Activated T-cell treated with anti-CD3 and anti-CD28 coated beads for 48 hours (primary cell): ENCODE measurements around the gene OCA2.
"Not testable (repeated sequence)": the region's sequence is repeated elsewhere in the genome, so short reads cannot be mapped to it uniquely, and the experiment has no call there.

ENCODE experiments used
- DNase-seq: peaks from one replicate; pipeline ENCODE4 v3.0.0-alpha.2; 2020; ENCODE audit warnings: low read depth

The OCA2 gene

GRCh38 chr15:28098766-28099554 is at the start of gene OCA2:
OCA2 (minus strand) TSS chr15:28099315; CDS start chr15:28081874, 17,441 bp downstream.
- DNase-seq: peak; percentile 47

DNA sequence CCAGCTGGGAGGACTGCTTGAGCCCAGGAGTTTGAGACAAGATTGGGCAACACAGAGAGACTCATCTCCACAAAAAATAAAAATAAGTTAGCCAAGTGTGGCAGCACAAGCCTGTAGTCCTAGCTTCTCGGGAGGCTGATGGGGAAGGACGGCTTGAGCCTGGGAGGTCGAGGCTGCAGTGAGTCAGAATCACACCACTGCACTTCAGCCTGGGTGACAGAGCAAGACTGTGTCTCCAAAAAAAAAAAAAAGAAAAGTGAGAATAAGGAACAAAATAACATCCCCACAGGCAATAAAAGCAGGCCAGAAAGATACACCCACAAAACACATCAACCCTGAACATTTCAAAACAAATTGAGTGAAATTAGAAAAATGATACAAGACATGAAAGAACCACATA is 48.7 kb upstream of the OCA2 start:
- no peak for DNase-seq

GRCh38 chr15:28145419-28145818 is 46.3 kb upstream of the OCA2 start:
- DNase-seq: not testable (repeated sequence)

GRCh38 chr15:28140062-28140461 is 40.9 kb upstream of the OCA2 start:
- no peak for DNase-seq

GRCh38 chr15:28137408-28138039 is 38.4 kb upstream of the OCA2 start:
- DNase-seq: not testable (repeated sequence)

- not testable (repeated sequence) for DNase-seq
Observed at GRCh38 chr15:28136236-28136904, 37.3 kb upstream of the OCA2 start.

- no peak for DNase-seq
Observed at GRCh38 chr15:28133281-28133680, 34.2 kb upstream of the OCA2 start.

DNA sequence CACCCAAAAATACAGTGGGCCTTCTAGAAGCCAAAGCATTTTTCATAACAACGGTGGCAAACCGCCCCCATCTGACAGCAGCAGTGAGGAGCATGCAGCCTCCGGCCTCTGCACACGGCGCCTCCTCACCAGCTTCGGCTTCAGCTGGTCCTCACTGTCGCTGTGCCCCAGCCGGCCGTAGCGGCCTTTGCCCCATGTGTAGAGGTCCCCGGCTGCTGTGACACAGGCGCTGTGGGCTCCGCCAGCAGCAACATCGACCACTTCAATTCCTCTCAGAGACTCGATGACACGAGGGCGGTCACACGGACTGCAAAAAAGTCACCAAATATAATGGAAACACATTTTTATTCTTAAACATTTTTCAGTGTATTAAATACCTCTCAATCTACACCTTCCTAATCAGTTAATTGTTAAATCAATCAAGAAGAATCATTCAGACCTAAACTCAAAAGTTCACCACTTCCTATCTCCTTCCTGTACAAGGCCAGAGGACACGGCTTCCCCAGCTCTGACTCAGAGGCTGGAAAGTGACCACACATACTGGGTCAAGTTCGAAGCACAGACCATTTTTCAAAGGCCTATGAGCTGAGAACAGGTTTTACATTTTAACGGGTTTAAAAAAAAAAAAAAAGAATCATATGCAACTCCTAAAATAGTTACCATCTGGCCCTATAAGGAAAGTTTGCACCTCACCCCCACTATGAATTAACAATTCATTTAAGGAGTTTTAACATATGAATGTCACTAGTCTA is 33.6 kb upstream of the OCA2 start:
- no peak for DNase-seq

DNA sequence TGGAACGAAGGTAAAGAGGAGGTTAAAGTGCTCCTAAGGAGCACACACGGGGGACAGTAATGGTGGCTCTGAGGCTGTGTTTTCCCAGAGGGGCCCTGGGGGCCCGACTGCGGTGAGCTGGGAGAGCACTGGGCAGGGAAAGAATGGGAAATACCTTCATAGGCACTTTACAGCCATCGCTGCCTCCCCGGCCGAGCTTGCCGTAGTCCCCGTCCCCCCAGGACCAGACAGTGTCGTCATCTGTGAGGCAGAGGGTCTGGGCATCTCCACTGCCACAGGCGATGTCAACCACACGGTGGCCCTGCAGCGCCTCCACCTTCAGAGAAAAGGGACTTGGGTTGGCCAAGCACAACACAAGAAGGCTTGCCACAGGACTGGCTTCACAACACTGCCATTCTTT is 32.8 kb upstream of the OCA2 start:
- no peak for DNase-seq

DNA sequence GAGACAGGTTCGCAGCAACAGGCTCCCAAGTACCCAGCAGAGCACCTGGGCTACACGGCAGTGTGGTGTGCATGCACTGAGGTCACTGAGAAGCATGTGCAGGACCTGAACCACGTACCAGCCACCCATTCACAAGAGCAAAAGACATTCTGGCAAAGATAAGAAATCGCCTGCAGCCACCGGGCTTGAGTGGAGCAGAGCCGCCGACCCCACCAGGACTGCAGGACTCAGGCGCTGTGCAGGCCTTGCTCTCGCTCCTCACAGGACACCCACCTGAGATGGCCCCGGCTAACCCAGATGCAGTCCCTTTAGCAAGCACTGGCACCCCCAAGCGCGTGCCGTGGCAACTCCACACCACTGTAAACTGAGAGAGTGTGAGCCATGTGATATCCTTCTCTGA is 32.3 kb upstream of the OCA2 start:
- no peak for DNase-seq

DNA sequence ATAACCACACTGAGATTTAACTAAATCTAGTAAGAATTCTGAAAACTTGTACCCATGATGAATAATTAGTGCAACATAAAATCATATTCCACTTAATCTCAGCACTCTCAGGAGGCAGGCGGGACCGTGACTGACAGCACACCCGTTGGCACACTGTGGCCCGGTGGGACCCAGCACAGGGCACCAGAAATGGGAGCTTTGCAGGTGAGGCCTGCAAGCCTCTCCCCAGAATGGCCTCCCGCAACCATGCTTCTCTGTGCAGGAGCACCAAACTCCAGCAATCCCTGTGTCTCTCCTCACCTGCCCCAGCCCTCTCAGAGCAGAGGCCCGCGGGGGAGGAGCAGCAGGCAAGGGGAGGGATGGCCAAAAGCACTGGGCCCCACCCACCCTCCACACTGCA is 31.5 kb upstream of the OCA2 start:
- no peak for DNase-seq

GRCh38 chr15:28129231-28129848 is 30.2 kb upstream of the OCA2 start:
- no peak for DNase-seq

GRCh38 chr15:28128031-28128430 is 28.9 kb upstream of the OCA2 start:
- DNase-seq: no peak

- no peak for DNase-seq
Observed at GRCh38 chr15:28127036-28127435, 27.9 kb upstream of the OCA2 start.

DNA sequence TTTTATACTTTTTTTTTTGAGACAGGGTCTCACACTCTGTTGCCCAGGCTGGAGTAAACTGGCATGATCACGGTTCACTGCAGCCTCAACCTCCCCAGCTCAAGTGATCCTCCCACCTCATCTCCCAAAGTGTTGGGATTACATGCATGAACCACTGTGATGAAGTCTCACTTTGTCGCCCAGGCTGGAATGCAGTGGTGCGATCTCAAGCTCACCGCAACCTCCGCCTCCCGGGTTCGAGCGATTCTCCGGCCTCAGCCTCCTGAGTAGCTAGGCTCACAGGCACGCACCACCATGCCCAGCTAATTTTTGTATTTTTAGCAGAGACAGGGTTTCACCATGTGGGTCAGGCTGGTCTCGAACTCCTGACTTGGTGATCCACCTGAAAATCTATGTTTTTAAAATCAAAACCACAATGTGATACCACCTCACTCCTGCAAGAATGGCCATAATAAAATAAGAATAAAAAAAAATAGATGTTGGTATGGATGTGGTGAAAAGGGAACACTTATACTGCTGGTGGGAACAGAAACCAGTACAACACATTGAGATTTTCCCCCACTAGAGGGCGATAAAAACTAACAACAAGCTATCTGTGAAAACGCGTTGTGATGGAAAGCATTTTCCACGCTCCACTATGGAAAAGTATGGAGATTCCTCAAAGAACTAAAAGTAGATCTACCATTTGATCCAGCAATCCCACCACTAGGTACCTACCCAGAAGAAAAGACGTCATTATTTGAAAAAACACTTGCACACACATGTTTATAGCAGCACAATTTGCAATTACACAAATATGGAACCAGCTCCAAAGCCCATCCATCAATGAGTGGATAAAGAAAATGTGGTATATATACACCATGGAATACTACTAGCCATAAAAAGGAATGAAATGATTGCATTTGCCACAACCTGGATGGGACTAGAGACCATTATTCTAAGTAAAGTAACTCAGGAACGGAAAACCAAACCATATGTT is 26.8 kb upstream of the OCA2 start:
- DNase-seq: no peak

GRCh38 chr15:28124841-28125240 is 25.7 kb upstream of the OCA2 start:
- no peak for DNase-seq

GRCh38 chr15:28123408-28124023 is 24.4 kb upstream of the OCA2 start:
- peak; percentile 23 for DNase-seq

DNA sequence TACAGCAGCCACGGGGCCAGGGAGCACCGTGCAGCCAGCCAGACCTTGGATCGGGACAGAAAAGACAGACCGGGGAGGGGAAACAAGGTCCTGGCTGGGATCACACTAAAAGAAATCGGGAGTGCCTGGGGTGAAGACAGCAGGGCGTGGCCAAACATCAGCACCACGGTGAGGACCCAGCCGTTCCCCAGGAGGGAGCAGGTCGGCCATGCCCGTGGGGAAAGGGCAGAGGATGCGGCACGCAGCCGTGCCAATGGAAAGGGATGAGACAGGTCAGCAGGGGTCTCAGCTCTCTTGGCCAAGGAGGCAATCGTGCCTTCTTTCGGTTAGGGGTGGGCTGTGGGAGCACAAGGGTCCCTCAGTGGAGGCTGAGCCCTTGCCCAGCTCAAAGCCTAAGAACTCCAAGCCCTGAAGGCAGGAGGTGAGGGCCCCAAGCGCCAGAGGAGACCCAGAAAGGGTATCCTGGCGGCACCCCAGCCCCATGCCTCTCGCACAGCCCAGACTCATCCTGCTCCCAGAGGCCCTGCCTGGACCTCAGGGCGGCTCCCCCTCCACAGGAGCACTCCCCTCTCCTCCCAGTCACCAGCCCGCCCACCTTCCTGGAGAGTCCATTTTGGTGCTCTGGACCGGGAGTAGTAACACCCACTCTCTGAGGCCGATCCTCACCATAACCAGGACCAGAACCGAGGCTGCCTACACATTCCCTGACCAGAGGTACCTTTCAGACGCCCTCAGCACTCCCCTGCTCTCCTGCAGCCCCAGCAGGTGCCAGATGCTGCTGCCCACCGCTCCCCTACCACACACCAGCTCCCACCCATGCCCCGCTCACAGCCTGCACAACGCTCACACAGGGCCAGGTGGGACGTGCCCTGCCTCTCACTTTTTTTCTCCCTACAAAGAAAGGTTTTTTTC is 23.2 kb upstream of the OCA2 start:
- no peak for DNase-seq

- DNase-seq: not testable (repeated sequence)
Observed at GRCh38 chr15:28121577-28121976, 22.5 kb upstream of the OCA2 start.
